Measurements from ENCODE around the gene CST9.
A peak's percentile ranks its signal among the peaks of the same experiment; 100 is the strongest.

CST9 gene

GRCh38 chr20:23587631-23588030 is 18.1 kb downstream of the CST9 start:
- H3K4me3 ChIP-seq (ENCODE audit: low read depth, low read length): no peak overlapping the region
- no peak for TF ChIP-seq CTCF (IDR thresholded peaks at IDR 0.05; ENCODE audit: control insufficient read depth, extremely low read depth, insufficient read depth)
- DNase-seq (ENCODE audit: low read depth): no peak

- no peak for DNase-seq (ENCODE audit: low read depth)
- no peak overlapping the region for H3K4me3 ChIP-seq (ENCODE audit: low read depth, low read length)
- no peak for TF ChIP-seq CTCF (IDR thresholded peaks at IDR 0.05; ENCODE audit: control insufficient read depth, extremely low read depth, insufficient read depth)
Measured at GRCh38 chr20:23586735-23587525, 18.8 kb downstream of the CST9 start.

- no peak for TF ChIP-seq CTCF (IDR thresholded peaks at IDR 0.05; ENCODE audit: control insufficient read depth, extremely low read depth, insufficient read depth)
- peak; percentile 69 for DNase-seq (ENCODE audit: low read depth)
- H3K4me3 ChIP-seq (ENCODE audit: low read depth, low read length): no peak overlapping the region
Measured at GRCh38 chr20:23585808-23586734, 19.6 kb downstream of the CST9 start.

GRCh38 chr20:23585449-23585807 is 20.3 kb downstream of the CST9 start:
- no peak overlapping the region for H3K4me3 ChIP-seq (ENCODE audit: low read depth, low read length)
- no peak for TF ChIP-seq CTCF (IDR thresholded peaks at IDR 0.05; ENCODE audit: control insufficient read depth, extremely low read depth, insufficient read depth)
- no peak for DNase-seq (ENCODE audit: low read depth)

GRCh38 chr20:23584434-23585199 is 21.1 kb downstream of the CST9 start:
- H3K4me3 ChIP-seq (ENCODE audit: low read depth, low read length): no peak overlapping the region
- no peak for TF ChIP-seq CTCF (IDR thresholded peaks at IDR 0.05; ENCODE audit: control insufficient read depth, extremely low read depth, insufficient read depth)
- no peak for DNase-seq (ENCODE audit: low read depth)

- H3K4me3 ChIP-seq (ENCODE audit: low read depth, low read length): no peak overlapping the region
- DNase-seq (ENCODE audit: low read depth): no peak
- no peak for TF ChIP-seq CTCF (IDR thresholded peaks at IDR 0.05; ENCODE audit: control insufficient read depth, extremely low read depth, insufficient read depth)
Measured at GRCh38 chr20:23583526-23583925, 22.2 kb downstream of the CST9 start.
